GM18909 (cell line): ENCODE results near the gene TARS2.

Experiments used
- ATAC-seq: cut with Tn5 transposase; IDR thresholded peaks from one replicate; pipeline ENCODE4 v1.9.1; 2021; ENCODE audit warnings: mild to moderate bottlenecking; ENCODE audit not compliant: unreplicated experiment, poor library complexity

TARS2 gene

GRCh38 chr1:150535511-150536287 lies 48.5 kb downstream of the TARS2 start:
- no peak for ATAC-seq

DNA sequence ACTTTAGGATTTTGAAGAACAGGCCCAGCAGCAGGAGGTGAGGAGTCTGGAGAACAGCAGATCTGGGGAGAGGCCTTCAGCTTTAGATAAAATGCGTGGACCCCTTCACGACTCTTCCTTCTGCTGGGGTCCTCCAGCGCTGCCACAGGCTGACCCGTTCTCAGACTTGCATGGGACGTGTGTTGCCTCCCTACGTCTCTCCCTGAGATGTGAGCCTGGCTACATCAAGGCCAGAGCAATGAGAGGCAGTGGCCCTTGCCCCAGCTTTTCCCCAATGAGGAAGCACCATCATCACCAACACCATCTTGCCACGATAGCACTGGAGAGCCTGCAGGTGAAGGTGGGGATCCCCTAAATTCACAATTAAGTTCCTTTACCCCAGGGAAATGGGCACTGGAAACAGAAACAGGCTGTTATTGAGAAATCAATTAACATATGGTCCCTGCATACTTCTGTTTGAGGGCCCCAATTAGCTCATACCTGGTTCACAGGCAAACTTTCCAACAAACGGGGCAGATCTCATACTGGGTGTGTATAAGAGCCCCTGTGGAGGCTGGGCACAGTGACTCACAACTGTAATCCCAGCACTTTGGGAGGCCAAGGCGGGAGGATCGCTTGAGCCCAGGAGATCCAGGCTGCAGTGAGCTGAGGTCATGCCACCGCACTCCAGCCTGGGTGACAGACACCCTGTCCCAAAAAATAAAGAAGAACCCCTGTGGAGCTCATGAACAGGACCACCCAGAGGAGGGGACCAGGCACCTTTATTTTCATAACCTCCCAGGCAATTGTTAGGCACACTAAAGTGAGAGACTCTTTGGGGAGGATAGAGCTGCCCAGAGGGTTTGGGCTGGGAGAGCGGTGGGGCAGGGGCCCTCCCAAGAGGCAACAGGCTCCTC lies 49.9 kb downstream of the TARS2 start:
- no peak for ATAC-seq

DNA sequence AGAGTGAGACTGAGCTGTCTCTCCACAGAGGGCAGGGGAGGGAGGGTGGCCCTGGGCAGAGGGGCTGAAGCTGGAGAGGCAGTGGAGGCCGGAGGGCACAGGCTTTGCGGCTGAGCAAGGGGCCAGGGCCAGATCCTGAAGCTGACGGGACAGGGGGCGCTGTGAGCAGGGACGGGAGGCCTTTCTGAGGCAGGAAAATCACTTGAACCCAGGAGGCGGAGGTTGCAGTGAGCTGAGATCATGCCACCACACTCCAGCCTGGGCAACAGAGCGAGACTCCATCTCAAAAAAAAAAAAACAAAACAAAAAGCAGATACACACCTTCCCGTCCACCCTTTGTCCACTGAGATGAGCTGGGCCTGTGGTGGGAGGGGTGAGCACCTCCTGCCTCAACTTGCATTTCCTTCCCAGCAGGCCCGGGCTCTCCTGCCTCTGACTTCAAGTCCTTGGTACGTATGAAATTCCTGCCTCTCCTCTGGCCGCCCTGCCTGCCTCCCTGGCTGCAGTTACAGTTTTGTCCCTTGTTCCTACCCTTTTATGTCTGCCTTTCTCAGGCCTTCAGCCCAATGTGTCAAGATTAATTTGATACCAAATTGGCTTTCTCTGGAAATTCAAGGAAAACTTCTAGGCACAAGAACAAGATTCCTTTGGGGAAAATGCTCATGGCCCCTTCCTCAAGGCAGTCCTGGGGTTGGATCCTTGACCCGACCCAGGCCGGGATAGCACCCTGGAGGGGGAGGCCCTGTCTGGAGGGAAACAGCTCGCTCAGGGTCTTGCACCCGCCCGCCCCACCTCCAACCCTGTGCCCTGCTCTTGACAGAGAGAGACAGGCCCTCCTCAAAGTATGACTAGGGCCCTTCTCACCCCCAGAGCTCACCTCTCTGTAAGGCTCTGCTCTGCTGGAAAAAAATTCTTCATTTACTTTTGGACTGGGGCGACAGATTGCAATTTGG lies 50.8 kb downstream of the TARS2 start:
- no peak for ATAC-seq

- ATAC-seq, result no peak
These were observed 56.4 kb downstream of the TARS2 start for GRCh38 chr1:150543500-150544143.

GRCh38 chr1:150544204-150544603 lies 57.0 kb downstream of the TARS2 start:
- no peak for ATAC-seq

DNA sequence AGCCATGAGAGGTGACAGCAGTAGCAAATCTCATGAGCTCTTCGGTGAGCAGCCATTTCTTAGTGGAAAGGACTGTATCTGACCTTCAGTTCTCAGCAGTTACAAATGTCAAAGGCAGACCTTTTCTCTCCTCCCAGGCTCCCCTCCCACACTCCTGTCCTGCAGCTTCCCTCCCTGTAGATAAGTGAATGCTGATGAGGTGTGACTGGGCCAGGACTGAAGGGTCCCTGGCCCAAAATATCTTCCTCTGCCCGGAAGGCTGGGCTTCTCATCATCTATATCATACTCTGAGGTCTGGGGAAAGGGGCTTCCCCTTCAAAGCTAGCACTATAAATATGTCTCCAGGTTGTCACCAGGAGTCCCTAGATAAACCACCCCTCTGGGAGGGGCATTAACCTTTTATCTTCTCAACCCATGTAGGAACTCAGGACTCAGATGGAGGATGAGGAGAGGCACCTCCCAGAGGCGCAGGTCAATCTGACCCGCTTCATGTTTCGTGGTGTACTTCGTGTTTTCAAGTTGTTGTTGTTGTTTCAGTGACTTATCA lies 58.3 kb downstream of the TARS2 start:
- no peak for ATAC-seq

DNA sequence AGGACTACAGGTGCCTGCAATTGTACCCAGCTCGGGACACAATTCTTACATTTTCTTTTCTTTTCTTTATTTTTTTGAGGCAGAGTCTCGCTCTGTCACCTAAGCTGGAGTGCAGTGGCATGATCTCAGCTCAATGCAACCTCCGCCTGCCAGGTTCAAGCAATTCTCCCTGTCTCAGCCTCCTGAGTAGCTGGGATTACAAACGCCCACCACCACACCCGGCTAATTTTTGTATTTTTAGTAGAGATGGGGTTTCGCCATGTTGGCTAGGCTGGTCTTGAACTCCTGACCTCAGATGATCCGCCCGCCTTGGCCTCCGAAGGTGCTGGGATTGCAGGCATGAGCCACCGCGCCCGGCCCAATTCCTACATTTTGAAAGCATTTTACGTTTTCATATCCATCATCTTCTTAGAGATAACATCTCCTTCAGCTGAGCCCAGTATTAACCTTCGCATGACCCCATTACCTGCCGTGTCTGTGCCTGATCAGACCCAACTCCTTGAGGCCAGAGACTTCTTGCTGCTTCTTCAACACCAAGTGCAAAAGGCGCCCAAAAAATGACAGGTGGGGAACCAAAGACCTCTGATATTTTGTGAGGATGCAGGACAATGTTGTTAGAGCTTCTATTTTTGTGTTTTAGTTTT lies 59.2 kb downstream of the TARS2 start:
- no peak for ATAC-seq

- ATAC-seq, result no peak
These were observed 61.1 kb downstream of the TARS2 start for GRCh38 chr1:150548324-150548631.

- peak; percentile 52 for ATAC-seq
These were observed 61.6 kb downstream of the TARS2 start, which contains the start of gene ADAMTSL4 for GRCh38 chr1:150548632-150549495. Gene ADAMTSL4 (plus strand): TSS chr1:150549408. CDS start chr1:150552289, 2,881 bp downstream.

GRCh38 chr1:150549496-150550221 lies 62.4 kb downstream of the TARS2 start:
- ATAC-seq, result no peak

DNA sequence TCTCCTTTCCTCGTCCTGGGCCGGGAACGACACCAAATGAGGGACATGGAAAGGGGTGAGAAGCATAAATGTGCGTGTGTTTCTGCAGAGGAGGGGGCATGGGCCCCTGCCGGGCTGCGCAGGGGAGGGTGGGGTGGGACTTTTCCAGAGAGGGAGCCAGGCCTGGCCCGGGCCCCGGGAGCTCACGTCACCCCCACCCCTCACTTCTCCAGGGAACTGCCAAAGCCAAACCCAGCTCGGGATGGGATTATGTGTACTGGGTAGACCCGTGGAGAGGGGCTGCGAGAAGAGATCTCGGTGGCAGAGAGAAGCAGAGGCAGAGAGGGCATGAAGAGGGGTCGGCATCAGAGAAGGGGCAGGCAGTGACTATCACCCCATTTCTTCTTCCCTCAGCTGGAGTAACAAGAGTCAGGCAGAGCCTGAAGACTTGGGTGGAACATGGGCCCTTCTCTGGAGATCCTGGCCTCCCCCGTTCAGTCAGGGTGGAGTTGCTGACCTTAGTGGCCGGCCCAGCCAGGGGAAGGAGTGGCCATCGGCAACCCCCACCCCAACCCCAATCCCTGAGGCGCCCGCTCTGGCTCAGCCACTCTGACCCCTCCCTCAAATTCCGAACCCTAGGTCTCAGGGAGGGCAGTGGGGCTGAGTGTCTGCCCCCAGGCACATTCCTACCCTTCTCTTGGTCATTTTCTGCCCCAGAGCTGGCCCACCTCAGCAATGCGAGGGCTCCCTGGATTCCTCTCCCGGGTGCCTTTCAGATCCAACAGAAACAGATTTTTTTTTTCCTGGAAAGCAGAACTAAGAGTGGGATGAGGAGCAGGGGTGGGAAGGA lies 63.2 kb downstream of the TARS2 start:
- ATAC-seq, result no peak

DNA sequence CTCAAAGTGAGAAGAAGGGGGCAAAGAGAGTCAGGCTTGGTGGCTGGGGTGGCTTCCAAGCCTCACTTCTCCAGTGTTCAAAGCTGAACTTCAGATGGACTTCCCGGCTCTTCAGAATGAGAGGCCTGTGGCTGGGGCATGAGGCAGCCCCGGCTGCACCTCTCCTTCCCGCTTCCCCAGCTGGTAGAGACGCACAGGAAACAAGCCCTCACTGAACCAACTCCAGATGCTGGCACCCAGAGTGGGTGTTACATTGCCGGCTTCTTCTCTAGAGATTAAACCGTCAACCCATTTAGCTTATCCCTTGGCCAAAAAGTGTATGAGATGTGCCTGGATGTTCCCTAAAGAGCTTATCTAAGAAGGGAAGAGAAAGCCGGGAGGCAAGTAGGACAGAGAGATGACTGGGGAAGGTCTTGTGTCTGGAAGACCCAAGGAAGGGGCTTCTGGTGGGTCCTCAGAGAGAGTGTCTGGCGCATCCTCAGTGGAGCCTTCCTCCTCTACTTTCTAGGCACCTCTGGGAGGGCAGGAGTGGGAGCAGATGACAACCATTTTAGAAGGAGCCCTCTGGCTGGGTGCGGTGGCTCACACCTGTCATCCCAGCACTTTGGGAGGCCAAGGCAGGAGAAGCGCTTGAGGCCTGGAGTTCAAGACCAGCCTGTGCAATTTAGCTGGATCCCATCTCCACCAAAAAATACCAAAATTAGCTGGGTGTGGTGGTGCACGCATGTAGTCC lies 64.0 kb downstream of the TARS2 start:
- ATAC-seq, result no peak

- no peak for ATAC-seq
These were observed 64.5 kb downstream of the TARS2 start for GRCh38 chr1:150551784-150552127.

- ATAC-seq, result no peak
These were observed 65.1 kb downstream of the TARS2 start for GRCh38 chr1:150552128-150552910.

GRCh38 chr1:150552911-150553289 lies 65.7 kb downstream of the TARS2 start:
- no peak for ATAC-seq
